ENCODE measurements around the gene GGT5.

DNA sequence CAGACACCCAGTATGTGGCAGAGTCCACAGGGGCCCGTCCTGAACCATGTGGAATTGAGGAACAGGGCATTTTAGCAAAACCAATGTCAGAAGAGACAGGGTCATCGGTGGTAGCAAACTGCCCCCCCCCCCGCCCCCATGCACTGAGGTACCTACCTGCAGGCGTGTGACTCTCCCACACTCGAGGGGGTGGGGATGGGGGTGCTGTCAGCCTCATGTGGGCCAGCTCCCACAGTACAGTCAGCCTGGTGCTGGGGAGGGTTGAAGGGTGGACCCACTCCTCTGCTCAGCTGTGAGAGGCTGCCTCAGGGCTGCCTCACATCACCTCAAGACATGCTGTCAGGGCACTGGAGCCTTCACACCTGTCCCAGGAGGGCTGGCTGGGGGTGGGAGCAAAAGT, 74.2 kb downstream of the GGT5 start:
- TF ChIP-seq POLR2AphosphoS5 (IDR thresholded peaks at IDR 0.05; ENCODE audit: low read depth, low read length): no peak
- no peak for TF ChIP-seq POLR2A (IDR thresholded peaks at IDR 0.05; ENCODE audit: low read depth, low read length)
- TF ChIP-seq POU2F2 (IDR thresholded peaks at IDR 0.05; ENCODE audit: low read depth, low read length): no peak
- no peak for TF ChIP-seq TAF1 (IDR thresholded peaks at IDR 0.05; ENCODE audit: low read depth, low read length)
- no peak for TF ChIP-seq SPI1 (IDR thresholded peaks at IDR 0.05; ENCODE audit: low read depth, low read length)

Measured in GM12891 (cell line).